Neutrophil (primary cell): ENCODE measurements around the gene C1QBP.

Experiments used
- H3K27ac ChIP-seq: fragments of 200-600 bp; sonication (generic); 2 replicates; pipeline ENCODE4 v1.5.1; 2016; ENCODE audit warnings: mild to moderate bottlenecking, moderate library complexity
- H3K27me3 ChIP-seq: fragments of 200-600 bp; sonication (generic); 2 replicates; pipeline ENCODE4 v1.6.0; 2016; ENCODE audit warnings: mild to moderate bottlenecking
- H3K36me3 ChIP-seq: fragments of 200-600 bp; sonication (generic); 2 replicates; pipeline ENCODE4 v1.5.1; 2017
- H3K4me1 ChIP-seq, 2 experiments: fragments of 200-600 bp in 1 of 2; sonication (generic) in 1 of 2; 1 replicate in 1 of 2; 2 replicates in 1 of 2; pipeline versions ENCODE4 v1.5.1 to v1.6.1; 2013 to 2016; ENCODE audit warnings: low read depth in 1 of 2, low read length in 1 of 2, mild to moderate bottlenecking in 1 of 2, moderate library complexity in 1 of 2; ENCODE audit not compliant: control insufficient read depth in 1 of 2, insufficient read depth in 1 of 2
- H3K4me3 ChIP-seq, 2 experiments: fragments of 200-600 bp in 1 of 2; sonication (generic) in 1 of 2; 1 replicate in 1 of 2; 2 replicates in 1 of 2; pipeline ENCODE4 v1.5.1; 2013 to 2016; ENCODE audit warnings: low read depth in 1 of 2, low read length in 1 of 2, mild to moderate bottlenecking in 1 of 2, moderate library complexity in 1 of 2
- H3K9me3 ChIP-seq: fragments of 200-600 bp; sonication (generic); 2 replicates; pipeline ENCODE4 v1.5.1; 2016
- CTCF ChIP-seq: fragments of 200-600 bp; sonication (generic); IDR thresholded peaks from 2 replicates; pipeline ENCODE4 v1.5.1; 2016; ENCODE audit warnings: antibody characterized with exemption

C1QBP gene

GRCh38 chr17:5430413-5430999 lies 8.4 kb downstream of the C1QBP start:
- Histone ChIP-seq H3K27me3 (no peaks in the 10 kb centered on the region), H3K9me3 (no peaks in the 10 kb centered on the region), H3K4me1 (no peaks in the 10 kb centered on the region), H3K36me3 (peaks cover 94% of the 10 kb centered on the region), H3K4me3 (no peak overlapping the region), H3K27ac (no peak overlapping the region)
- no peak for TF ChIP-seq CTCF

DNA sequence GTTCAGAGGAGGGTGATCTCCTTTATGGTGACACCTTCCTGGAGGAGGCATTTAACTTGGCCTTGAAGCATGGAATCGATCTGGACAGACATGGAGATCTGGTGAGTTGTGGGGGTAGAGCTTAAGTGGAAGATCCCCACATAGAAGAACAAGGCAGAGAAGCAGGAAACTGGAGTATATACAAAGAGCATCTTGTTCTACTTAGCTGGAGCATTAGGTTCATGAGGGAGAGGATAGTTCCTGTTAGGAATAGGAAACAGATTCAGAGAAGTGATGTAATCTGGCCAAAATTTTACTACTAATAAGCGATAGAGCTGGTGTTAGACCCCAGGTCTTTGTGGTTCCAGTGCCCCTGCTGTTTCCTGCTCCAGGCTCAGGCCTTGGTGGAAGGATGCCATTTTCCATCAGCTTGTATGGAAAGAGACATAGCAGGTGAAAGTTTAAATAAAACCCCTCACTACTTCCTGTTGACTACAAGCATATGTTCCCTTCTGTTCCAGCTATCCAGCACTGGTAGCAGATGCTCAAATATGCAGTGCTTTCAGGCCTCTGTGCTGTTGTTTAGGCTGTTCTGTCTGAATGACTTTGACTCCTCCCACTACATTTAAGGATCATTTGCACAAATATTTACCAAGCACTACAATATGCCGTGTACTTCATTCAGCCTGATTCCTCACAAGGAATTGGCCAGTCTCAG lies 9.6 kb downstream of the C1QBP start:
- no peaks in the 10 kb centered on the region for H3K9me3 ChIP-seq
- H3K27ac ChIP-seq, result no peak overlapping the region
- H3K4me1 ChIP-seq, result no peaks in the 10 kb centered on the region
- no peak for TF ChIP-seq CTCF
- H3K36me3 ChIP-seq, result peaks cover 95% of the 10 kb centered on the region
- no peak overlapping the region for H3K4me3 ChIP-seq
- no peaks in the 10 kb centered on the region for H3K27me3 ChIP-seq

- Histone ChIP-seq H3K9me3 (no peaks in the 10 kb centered on the region), H3K27ac (no peak overlapping the region), H3K4me3 (no peak overlapping the region), H3K27me3 (no peaks in the 10 kb centered on the region), H3K36me3 (peaks cover 80% of the 10 kb centered on the region), H3K4me1 (peaks cover 2 to 4% of the 10 kb centered on the region in 2 experiments)
- no peak for TF ChIP-seq CTCF
These were observed 13.1 kb downstream of the C1QBP start for GRCh38 chr17:5425826-5426225.

DNA sequence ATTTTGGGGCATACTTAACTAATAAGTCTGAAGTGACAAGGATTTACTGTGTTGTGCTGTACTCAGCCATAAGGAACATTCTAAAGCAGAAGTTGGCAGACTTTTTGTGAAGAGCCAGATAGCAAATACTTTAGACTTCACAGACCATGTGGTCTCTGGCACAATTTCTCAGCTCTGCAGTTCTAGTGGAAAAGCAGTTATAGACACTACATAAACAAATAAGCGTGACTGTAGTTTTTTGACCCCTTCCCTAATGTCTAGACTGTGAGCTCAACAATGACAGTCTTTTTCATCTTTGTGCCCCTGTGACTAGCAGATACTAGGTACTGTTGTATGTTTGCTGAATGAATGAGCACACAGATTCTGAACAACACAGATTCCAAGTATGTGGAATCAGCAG lies 14.0 kb downstream of the C1QBP start:
- no peak for TF ChIP-seq CTCF
- peaks cover 71% of the 10 kb centered on the region for H3K36me3 ChIP-seq

GRCh38 chr17:5422505-5422904 lies 16.4 kb downstream of the C1QBP start:
- Histone ChIP-seq H3K36me3 (peaks cover 49% of the 10 kb centered on the region), H3K4me3 (no peak overlapping the region), H3K27ac (no peak overlapping the region), H3K27me3 (no peaks in the 10 kb centered on the region), H3K4me1 (peaks cover 19 to 23% of the 10 kb centered on the region in 2 experiments), H3K9me3 (no peaks in the 10 kb centered on the region)
- no peak for TF ChIP-seq CTCF

More for the DNA sequence above, 14.0 kb downstream of the C1QBP start:
- H3K4me1 ChIP-seq, result peaks cover 10 to 11% of the 10 kb centered on the region in 2 experiments
- no peaks in the 10 kb centered on the region for H3K27me3 ChIP-seq
- H3K27ac ChIP-seq, result no peak overlapping the region
- no peak overlapping the region for H3K4me3 ChIP-seq
- no peaks in the 10 kb centered on the region for H3K9me3 ChIP-seq
